Lower lobe of right lung (tissue), 2 donors: ENCODE measurements around the gene CERS3. TPM values are rescaled to one million over a fixed set of nuclear protein-coding genes. Genes with fewer than 3 reads are reported as not detected.

Source experiments
- ATAC-seq, 2 donors: fragments of 200-7000 bp; cut with Tn5 transposase; one replicate each; pipeline ENCODE4 v1.9.1; 2020 to 2022; ENCODE audit warnings: mild to moderate bottlenecking in 2 of 2, moderate library complexity in 2 of 2
- DNase-seq: peaks from one replicate; pipeline ENCODE4 v3.0.0-alpha.2; 2020
- H3K27ac ChIP-seq: fragments of 200-600 bp; one replicate; pipeline ENCODE4 v1.8.0; 2022
- H3K27me3 ChIP-seq: fragments of 200-600 bp; one replicate; pipeline ENCODE4 v1.8.0; 2022; ENCODE audit warnings: low read depth
- H3K36me3 ChIP-seq: fragments of 200-600 bp; one replicate; pipeline ENCODE4 v1.8.0; 2022; ENCODE audit warnings: mild to moderate bottlenecking
- H3K4me1 ChIP-seq: fragments of 200-600 bp; one replicate; pipeline ENCODE4 v1.8.0; 2022
- H3K4me3 ChIP-seq: fragments of 200-600 bp; one replicate; pipeline ENCODE4 v1.8.0; 2022; ENCODE audit warnings: mild to moderate bottlenecking
- H3K9me3 ChIP-seq: fragments of 200-600 bp; one replicate; pipeline ENCODE4 v1.8.0; 2022
- intact Hi-C: fragments of 100-400 bp; cut with DNase I; formaldehyde crosslinking; loops from one replicate; pipeline ENCODE4 v1.11.0; 2022
- total RNA-seq: library from RNA; stranded (reverse); fragmentation: NEBNext Ultra II Directional; extraction: Animal tissue kit (Norgen Biotek cat#: 25700); gene quantifications from one replicate; pipeline ENCODE4 v1.2.1, GENCODE V29; 2021
- TF ChIP-seq, protein P1 (sequence below): fragments of 200-600 bp; IDR thresholded peaks from one replicate; pipeline ENCODE4 v1.8.0; 2022; ENCODE audit warnings: antibody characterized with exemption, mild to moderate bottlenecking
- donor health status: DM: no; HTN: yes; CAD: no; lungs with severe emphysema.

Gene CERS3
- total RNA-seq, 1 donor from 2014 or later: not detected

DNA sequence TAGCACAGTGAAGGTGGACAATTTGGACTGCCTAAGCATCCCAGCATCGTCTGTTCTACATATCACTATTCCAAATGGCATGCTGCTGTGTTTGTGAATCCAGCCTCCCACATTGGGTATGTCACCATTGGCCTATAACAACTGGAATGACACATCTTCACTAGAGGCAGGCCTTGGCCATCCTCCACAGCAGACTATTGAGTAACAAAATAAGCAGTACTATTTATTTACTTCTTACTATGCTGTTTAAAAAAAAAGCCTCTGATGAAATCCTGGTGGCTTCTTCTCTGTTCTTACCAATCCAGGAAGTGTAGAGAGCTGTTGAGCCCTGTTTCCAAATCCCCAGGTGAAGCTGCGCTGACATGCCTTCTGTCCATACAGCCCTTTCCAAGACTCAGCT, 30.6 kb upstream of the CERS3 start:
- Histone ChIP-seq H3K4me1 (no peaks in the 10 kb centered on the region), H3K36me3 (no peaks in the 10 kb centered on the region), H3K4me3 (no peak overlapping the region), H3K9me3 (no peaks in the 10 kb centered on the region), H3K27me3 (no peaks in the 10 kb centered on the region), H3K27ac (no peak overlapping the region)
- ATAC-seq (peak; percentile 59 to 76), DNase-seq (no peak)
- TF ChIP-seq, protein P1, sequence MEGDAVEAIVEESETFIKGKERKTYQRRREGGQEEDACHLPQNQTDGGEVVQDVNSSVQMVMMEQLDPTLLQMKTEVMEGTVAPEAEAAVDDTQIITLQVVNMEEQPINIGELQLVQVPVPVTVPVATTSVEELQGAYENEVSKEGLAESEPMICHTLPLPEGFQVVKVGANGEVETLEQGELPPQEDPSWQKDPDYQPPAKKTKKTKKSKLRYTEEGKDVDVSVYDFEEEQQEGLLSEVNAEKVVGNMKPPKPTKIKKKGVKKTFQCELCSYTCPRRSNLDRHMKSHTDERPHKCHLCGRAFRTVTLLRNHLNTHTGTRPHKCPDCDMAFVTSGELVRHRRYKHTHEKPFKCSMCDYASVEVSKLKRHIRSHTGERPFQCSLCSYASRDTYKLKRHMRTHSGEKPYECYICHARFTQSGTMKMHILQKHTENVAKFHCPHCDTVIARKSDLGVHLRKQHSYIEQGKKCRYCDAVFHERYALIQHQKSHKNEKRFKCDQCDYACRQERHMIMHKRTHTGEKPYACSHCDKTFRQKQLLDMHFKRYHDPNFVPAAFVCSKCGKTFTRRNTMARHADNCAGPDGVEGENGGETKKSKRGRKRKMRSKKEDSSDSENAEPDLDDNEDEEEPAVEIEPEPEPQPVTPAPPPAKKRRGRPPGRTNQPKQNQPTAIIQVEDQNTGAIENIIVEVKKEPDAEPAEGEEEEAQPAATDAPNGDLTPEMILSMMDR: no peak
- intact Hi-C loops: no loop called here

DNA sequence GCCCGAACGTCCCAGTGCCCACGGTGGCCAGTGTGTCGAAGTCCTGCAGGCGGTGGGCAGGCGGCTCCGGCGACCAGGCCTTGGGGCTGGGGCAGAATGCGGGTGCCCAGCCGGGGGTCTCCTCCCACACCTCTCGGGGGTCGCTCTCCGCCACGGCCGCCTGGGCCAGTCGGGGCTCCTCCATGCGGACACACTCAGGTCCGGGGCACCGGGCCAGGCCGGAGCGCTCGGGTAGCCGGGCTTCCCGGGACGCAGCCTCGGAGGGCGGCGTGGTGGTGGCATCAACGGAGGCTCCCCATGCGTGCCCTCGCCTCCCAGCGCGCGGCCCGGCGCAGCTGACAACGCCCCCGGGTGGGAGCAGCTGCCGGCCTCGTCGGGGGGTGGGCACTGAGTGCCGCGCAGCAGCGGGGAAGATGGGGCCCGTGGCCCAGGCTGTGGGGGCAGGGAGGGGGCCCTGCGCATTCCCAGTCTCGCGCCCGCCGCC, 30.1 kb upstream of the CERS3 start:
- peak; percentile 12 to 19 for ATAC-seq
- TF ChIP-seq, protein P1: no peak

DNA sequence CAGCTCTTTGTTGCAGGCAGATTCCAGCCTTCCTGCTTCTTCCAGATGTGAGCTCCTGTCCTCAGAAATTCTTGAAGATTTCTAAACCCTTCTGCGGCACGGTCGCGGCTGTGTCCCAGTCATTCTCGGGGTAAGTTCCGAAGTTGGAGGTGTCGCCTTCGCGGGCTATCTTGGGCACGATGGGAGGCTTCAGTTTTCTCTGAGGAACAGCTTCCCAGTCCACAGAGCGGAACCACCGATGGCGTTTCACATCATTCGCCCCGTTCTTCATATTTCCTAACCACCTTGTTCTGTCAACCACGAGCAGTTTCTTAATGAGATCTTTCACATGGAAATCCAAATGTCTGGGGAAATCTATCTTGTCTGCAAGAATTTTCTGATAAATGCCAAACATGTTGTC, 24.7 kb upstream of the CERS3 start:
- TF ChIP-seq, protein P1: no peak
- intact Hi-C loops: no loop called here
- Histone ChIP-seq H3K27me3 (no peaks in the 10 kb centered on the region), H3K4me3 (no peak overlapping the region), H3K27ac (no peak overlapping the region), H3K9me3 (no peaks in the 10 kb centered on the region), H3K36me3 (no peaks in the 10 kb centered on the region), H3K4me1 (no peaks in the 10 kb centered on the region)
- DNase-seq (no peak), ATAC-seq (no peak)

More for the DNA sequence above, 30.1 kb upstream of the CERS3 start:
- no peak overlapping the region for H3K27ac ChIP-seq
- no peaks in the 10 kb centered on the region for H3K27me3 ChIP-seq
- no peaks in the 10 kb centered on the region for H3K36me3 ChIP-seq
- intact Hi-C loops: no loop called here
- H3K4me3 ChIP-seq: no peak overlapping the region
- H3K9me3 ChIP-seq: no peaks in the 10 kb centered on the region
- DNase-seq: peak; percentile 48
- no peaks in the 10 kb centered on the region for H3K4me1 ChIP-seq

DNA sequence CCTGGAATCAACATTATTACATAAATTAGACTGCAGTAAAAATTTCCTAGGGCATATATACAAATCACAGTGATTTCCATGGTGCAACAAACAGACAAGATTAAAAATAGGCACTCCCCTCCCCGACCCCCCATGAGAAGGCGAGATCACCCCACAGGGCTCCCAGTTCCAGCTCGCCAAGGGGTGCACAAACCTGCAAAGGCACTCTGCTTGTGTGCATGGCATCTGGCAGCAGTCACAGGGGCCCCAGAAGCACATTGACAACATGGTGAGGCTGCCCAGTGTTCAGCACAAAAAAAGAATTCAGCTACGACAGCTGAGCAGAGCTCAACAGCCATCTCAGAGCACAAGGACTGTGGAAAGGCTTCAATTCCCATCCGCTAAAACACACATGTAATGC, 19.2 kb upstream of the CERS3 start:
- intact Hi-C loops: no loop called here
- Histone ChIP-seq H3K4me3 (no peak overlapping the region), H3K36me3 (no peaks in the 10 kb centered on the region), H3K4me1 (no peaks in the 10 kb centered on the region), H3K27ac (no peak overlapping the region), H3K27me3 (peaks cover 15% of the 10 kb centered on the region), H3K9me3 (no peaks in the 10 kb centered on the region)
- TF ChIP-seq, protein P1: no peak
- ATAC-seq (no peak), DNase-seq (no peak)

- H3K27ac ChIP-seq: no peak overlapping the region
- H3K4me1 ChIP-seq: no peaks in the 10 kb centered on the region
- DNase-seq (no peak), ATAC-seq (no peak)
- H3K4me3 ChIP-seq: no peak overlapping the region
- H3K36me3 ChIP-seq: no peaks in the 10 kb centered on the region
- intact Hi-C loops: no loop called here
- H3K9me3 ChIP-seq: no peaks in the 10 kb centered on the region
- peaks cover 18% of the 10 kb centered on the region for H3K27me3 ChIP-seq
- TF ChIP-seq, protein P1: no peak
These were observed 16.2 kb upstream of the CERS3 start for GRCh38 chr15:100544946-100545345.
